HG02884 (cell line): ENCODE measurements around the gene RIPPLY3.

Experiments
- ATAC-seq: cut with Tn5 transposase; IDR thresholded peaks from one replicate; pipeline ENCODE4 v1.9.1; 2021; ENCODE audit warnings: mild to moderate bottlenecking, moderate library complexity; ENCODE audit not compliant: unreplicated experiment

Gene RIPPLY3

GRCh38 chr21:37006486-37007291 is at the start of gene RIPPLY3:
TSS of gene RIPPLY3 (plus strand) at chr21:37006702. CDS start at chr21:37006773, 71 bp downstream.
- ATAC-seq, result no peak

GRCh38 chr21:36959020-36959835 is 47.3 kb upstream of the RIPPLY3 start:
- no peak for ATAC-seq

- ATAC-seq, result no peak
These were observed 45.7 kb upstream of the RIPPLY3 start for GRCh38 chr21:36960676-36961284.

- no peak for ATAC-seq
These were observed 44.3 kb upstream of the RIPPLY3 start for GRCh38 chr21:36962098-36962780.

GRCh38 chr21:36964398-36964797 is 42.1 kb upstream of the RIPPLY3 start:
- ATAC-seq, result no peak

- ATAC-seq, result no peak
These were observed 41.4 kb upstream of the RIPPLY3 start for GRCh38 chr21:36964827-36965719.

GRCh38 chr21:36965720-36966065 is 40.8 kb upstream of the RIPPLY3 start:
- no peak for ATAC-seq

GRCh38 chr21:36966066-36966820 is 40.3 kb upstream of the RIPPLY3 start, which contains the start of gene HLCS:
TSS of gene HLCS (minus strand) at chr21:36966669. CDS start at chr21:36966638, 31 bp downstream.
- ATAC-seq, result peak; percentile 61

GRCh38 chr21:36966821-36967768 is 39.4 kb upstream of the RIPPLY3 start:
- peak; percentile 22 for ATAC-seq

- ATAC-seq, result no peak
These were observed 38.1 kb upstream of the RIPPLY3 start for GRCh38 chr21:36968414-36968813.

- ATAC-seq, result no peak
These were observed 37.5 kb upstream of the RIPPLY3 start for GRCh38 chr21:36968976-36969375.

- ATAC-seq, result no peak
These were observed 32.3 kb upstream of the RIPPLY3 start for GRCh38 chr21:36973986-36974850.

GRCh38 chr21:36974851-36975192 is 31.7 kb upstream of the RIPPLY3 start:
- ATAC-seq, result no peak

GRCh38 chr21:36976228-36976861 is 30.2 kb upstream of the RIPPLY3 start:
- no peak for ATAC-seq

- ATAC-seq, result no peak
These were observed 29.4 kb upstream of the RIPPLY3 start for GRCh38 chr21:36976882-36977651.
